ENCODE measurements around the gene WNT6. TPM values are rescaled to one million over a fixed set of nuclear protein-coding genes. Genes with fewer than 3 reads are reported as not detected.

The WNT6 gene
- total RNA-seq, 1 experiment from 2014 or later = 7.8 TPM

- H3K9me2 ChIP-seq (replicated peaks; ENCODE audit: insufficient read depth, low read length) = no peaks in the 10 kb centered on the region
- DNase-seq = no peak
Observed at GRCh38 chr2:218897394-218898108, 37.9 kb downstream of the WNT6 start.

GRCh38 chr2:218898109-218898878 lies 38.7 kb downstream of the WNT6 start:
- peaks cover 26% of the 10 kb centered on the region for H3K4me1 ChIP-seq (ENCODE audit: low read length)

More at GRCh38 chr2:218897394-218898108, 37.9 kb downstream of the WNT6 start:
- peak overlapping the region; percentile 67 for H3K4me2 ChIP-seq (ENCODE audit: low read depth, low read length, poor library complexity, severe bottlenecking)
- peak overlapping the region; percentile 32 for H3K9ac ChIP-seq (ENCODE audit: low read length)
- no peaks in the 10 kb centered on the region for H3K79me2 ChIP-seq (ENCODE audit: low read length)
- H2AFZ ChIP-seq (ENCODE audit: low read length) = no peak overlapping the region
- H3K27me3 ChIP-seq (ENCODE audit: low read length) = no peaks in the 10 kb centered on the region
- peak overlapping the region; percentile 53; the same call in 1 of the 2 replicates for H3K4me3 ChIP-seq (ENCODE audit: low read length)
- H3K9me3 ChIP-seq (ENCODE audit: low read length) = no peaks in the 10 kb centered on the region
- H3K36me3 ChIP-seq (ENCODE audit: insufficient read depth, low read length) = no peaks in the 10 kb centered on the region
- H3K4me1 ChIP-seq (ENCODE audit: low read length) = peaks cover 32% of the 10 kb centered on the region
- H4K20me1 ChIP-seq (ENCODE audit: insufficient read depth, low read depth, low read length) = 0 out of 2 replicates have a peak, but pooled peaks cover 5% of the 10 kb centered on the region
- H3K27ac ChIP-seq (ENCODE audit: low read length) = no peak overlapping the region

DNA sequence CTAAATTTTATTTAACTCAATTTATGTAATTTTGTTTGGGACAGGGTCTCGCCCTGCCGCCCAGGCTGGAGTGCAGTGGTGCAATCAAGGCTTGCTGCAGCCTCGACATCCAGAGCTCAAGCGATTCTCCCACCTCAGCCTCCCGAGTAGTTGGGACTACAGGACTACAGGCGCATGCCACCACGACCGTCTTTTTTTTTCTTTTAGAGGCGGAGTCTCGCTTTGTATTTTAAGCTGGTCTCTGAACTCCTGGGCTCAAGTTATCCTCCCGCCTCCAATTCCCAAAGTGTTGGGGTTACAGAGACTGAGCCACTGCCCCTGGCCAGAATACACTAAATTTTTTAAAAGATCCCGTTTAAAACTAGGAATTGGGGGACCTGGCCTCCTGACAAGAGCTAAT lies 39.5 kb downstream of the WNT6 start:
- H3K27me3 ChIP-seq (ENCODE audit: low read length) = no peaks in the 10 kb centered on the region

More at GRCh38 chr2:218898109-218898878, 38.7 kb downstream of the WNT6 start:
- peak; percentile 89 for DNase-seq
- Histone ChIP-seq H3K27me3 (ENCODE audit: low read length) (no peaks in the 10 kb centered on the region), H3K79me2 (ENCODE audit: low read length) (no peaks in the 10 kb centered on the region), H3K9me3 (ENCODE audit: low read length) (no peaks in the 10 kb centered on the region), H3K9ac (ENCODE audit: low read length) (no peak overlapping the region), H3K36me3 (ENCODE audit: insufficient read depth, low read length) (no peaks in the 10 kb centered on the region), H3K27ac (ENCODE audit: low read length) (no peak overlapping the region), H3K4me2 (ENCODE audit: low read depth, low read length, poor library complexity, severe bottlenecking) (no peak overlapping the region), H2AFZ (ENCODE audit: low read length) (no peak overlapping the region), H3K9me2 (replicated peaks; ENCODE audit: insufficient read depth, low read length) (no peaks in the 10 kb centered on the region), H3K4me3 (ENCODE audit: low read length) (no peak overlapping the region), H4K20me1 (ENCODE audit: insufficient read depth, low read depth, low read length) (0 out of 2 replicates have a peak, but pooled peaks cover 5% of the 10 kb centered on the region)

DNA sequence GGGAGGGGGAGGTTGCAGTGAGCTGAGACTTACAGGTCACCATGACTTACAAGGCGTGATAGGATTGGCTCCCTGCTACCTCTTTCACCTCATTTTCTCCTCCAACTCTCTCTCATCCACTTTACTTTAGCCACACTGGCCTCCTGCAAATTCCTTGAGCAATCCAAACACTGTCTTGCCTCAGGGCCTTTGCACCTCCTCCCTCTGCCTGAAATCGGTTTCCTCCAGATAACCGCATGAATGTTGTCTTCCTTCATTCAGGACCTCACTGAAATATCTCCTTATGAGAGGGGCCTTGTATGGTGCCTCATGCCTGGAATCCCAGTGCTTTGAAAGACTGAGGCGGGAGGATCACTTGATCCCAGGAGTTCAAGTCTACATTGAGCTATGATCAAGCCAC lies 42.8 kb downstream of the WNT6 start:
- no peaks in the 10 kb centered on the region for H3K36me3 ChIP-seq (ENCODE audit: insufficient read depth, low read length)
- DNase-seq = no peak
- no peaks in the 10 kb centered on the region for H3K9me3 ChIP-seq (ENCODE audit: low read length)
- no peaks in the 10 kb centered on the region for H3K79me2 ChIP-seq (ENCODE audit: low read length)
- H3K4me1 ChIP-seq (ENCODE audit: low read length) = peaks cover 7% of the 10 kb centered on the region
- no peaks in the 10 kb centered on the region for H3K9me2 ChIP-seq (replicated peaks; ENCODE audit: insufficient read depth, low read length)
- 0 out of 2 replicates have a peak, but pooled peaks cover 5% of the 10 kb centered on the region for H4K20me1 ChIP-seq (ENCODE audit: insufficient read depth, low read depth, low read length)
- no peak overlapping the region for H3K9ac ChIP-seq (ENCODE audit: low read length)
- no peak overlapping the region for H2AFZ ChIP-seq (ENCODE audit: low read length)
- H3K27me3 ChIP-seq (ENCODE audit: low read length) = no peaks in the 10 kb centered on the region
- no peak overlapping the region for H3K27ac ChIP-seq (ENCODE audit: low read length)
- H3K4me2 ChIP-seq (ENCODE audit: low read depth, low read length, poor library complexity, severe bottlenecking) = no peak overlapping the region
- no peak overlapping the region for H3K4me3 ChIP-seq (ENCODE audit: low read length)

More for the DNA sequence above, 39.5 kb downstream of the WNT6 start:
- Histone ChIP-seq H3K27ac (ENCODE audit: low read length) (no peak overlapping the region), H2AFZ (ENCODE audit: low read length) (no peak overlapping the region), H3K4me3 (ENCODE audit: low read length) (no peak overlapping the region), H3K9ac (ENCODE audit: low read length) (no peak overlapping the region), H3K9me3 (ENCODE audit: low read length) (no peaks in the 10 kb centered on the region), H3K79me2 (ENCODE audit: low read length) (no peaks in the 10 kb centered on the region), H3K9me2 (replicated peaks; ENCODE audit: insufficient read depth, low read length) (no peaks in the 10 kb centered on the region), H3K36me3 (ENCODE audit: insufficient read depth, low read length) (no peaks in the 10 kb centered on the region), H4K20me1 (ENCODE audit: insufficient read depth, low read depth, low read length) (0 out of 2 replicates have a peak, but pooled peaks cover 5% of the 10 kb centered on the region), H3K4me2 (ENCODE audit: low read depth, low read length, poor library complexity, severe bottlenecking) (no peak overlapping the region), H3K4me1 (ENCODE audit: low read length) (peaks cover 20% of the 10 kb centered on the region)
- DNase-seq = no peak

- Histone ChIP-seq H3K36me3 (ENCODE audit: insufficient read depth, low read length) (no peaks in the 10 kb centered on the region), H3K9ac (ENCODE audit: low read length) (no peak overlapping the region), H4K20me1 (ENCODE audit: insufficient read depth, low read depth, low read length) (no peaks in the 10 kb centered on the region), H3K9me3 (ENCODE audit: low read length) (no peaks in the 10 kb centered on the region), H3K79me2 (ENCODE audit: low read length) (no peaks in the 10 kb centered on the region), H3K27me3 (ENCODE audit: low read length) (no peaks in the 10 kb centered on the region), H2AFZ (ENCODE audit: low read length) (no peak overlapping the region), H3K4me3 (ENCODE audit: low read length) (no peak overlapping the region), H3K9me2 (replicated peaks; ENCODE audit: insufficient read depth, low read length) (no peaks in the 10 kb centered on the region), H3K4me1 (ENCODE audit: low read length) (peaks cover 4% of the 10 kb centered on the region), H3K27ac (ENCODE audit: low read length) (no peak overlapping the region), H3K4me2 (ENCODE audit: low read depth, low read length, poor library complexity, severe bottlenecking) (no peak overlapping the region)
- DNase-seq = no peak
Observed at GRCh38 chr2:218904176-218904575, 44.6 kb downstream of the WNT6 start.

- Histone ChIP-seq H3K36me3 (ENCODE audit: insufficient read depth, low read length) (no peaks in the 10 kb centered on the region), H2AFZ (ENCODE audit: low read length) (no peak overlapping the region), H3K4me2 (ENCODE audit: low read depth, low read length, poor library complexity, severe bottlenecking) (no peak overlapping the region), H3K4me3 (ENCODE audit: low read length) (peak overlapping the region; percentile 25; the same call in 1 of the 2 replicates), H3K79me2 (ENCODE audit: low read length) (no peaks in the 10 kb centered on the region), H4K20me1 (ENCODE audit: insufficient read depth, low read depth, low read length) (no peaks in the 10 kb centered on the region), H3K27me3 (ENCODE audit: low read length) (no peaks in the 10 kb centered on the region), H3K9me3 (ENCODE audit: low read length) (no peaks in the 10 kb centered on the region), H3K9me2 (replicated peaks; ENCODE audit: insufficient read depth, low read length) (no peaks in the 10 kb centered on the region), H3K4me1 (ENCODE audit: low read length) (peaks cover 9% of the 10 kb centered on the region), H3K27ac (ENCODE audit: low read length) (no peak overlapping the region), H3K9ac (ENCODE audit: low read length) (no peak overlapping the region)
- peak; percentile 65 for DNase-seq
Observed at GRCh38 chr2:218908721-218909619, 49.4 kb downstream of the WNT6 start.

DNA sequence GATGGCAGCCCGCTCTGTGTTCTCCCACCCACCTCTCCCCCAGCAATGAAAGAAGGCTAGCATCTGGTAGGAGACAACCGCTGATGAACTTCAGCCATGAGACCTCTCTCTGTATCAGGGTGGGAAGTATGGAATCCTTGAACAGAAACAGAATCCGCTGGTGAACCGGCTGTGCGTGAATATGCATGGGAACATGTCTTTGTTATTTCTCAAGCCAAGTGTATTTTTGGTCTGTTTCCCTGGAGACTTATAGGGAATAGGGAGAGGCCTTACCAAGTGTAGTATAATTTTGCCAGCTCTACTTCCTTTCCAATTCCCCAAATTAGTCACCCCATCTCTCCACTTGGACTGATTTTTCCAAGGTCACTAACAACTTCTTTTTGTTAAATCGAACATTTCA lies 51.1 kb downstream of the WNT6 start:
- Histone ChIP-seq H3K79me2 (ENCODE audit: low read length) (no peaks in the 10 kb centered on the region), H3K4me3 (ENCODE audit: low read length) (no peak overlapping the region), H3K9me2 (replicated peaks; ENCODE audit: insufficient read depth, low read length) (no peaks in the 10 kb centered on the region), H3K9me3 (ENCODE audit: low read length) (no peaks in the 10 kb centered on the region), H3K9ac (ENCODE audit: low read length) (no peak overlapping the region), H3K36me3 (ENCODE audit: insufficient read depth, low read length) (no peaks in the 10 kb centered on the region), H3K27me3 (ENCODE audit: low read length) (no peaks in the 10 kb centered on the region), H3K4me1 (ENCODE audit: low read length) (peaks cover 9% of the 10 kb centered on the region), H2AFZ (ENCODE audit: low read length) (no peak overlapping the region), H3K27ac (ENCODE audit: low read length) (no peak overlapping the region), H3K4me2 (ENCODE audit: low read depth, low read length, poor library complexity, severe bottlenecking) (no peak overlapping the region), H4K20me1 (ENCODE audit: insufficient read depth, low read depth, low read length) (no peaks in the 10 kb centered on the region)
- no peak for DNase-seq
